HG03095 (cell line): ENCODE measurements around the gene IPO11.

ENCODE experiments used
- ATAC-seq: cut with Tn5 transposase; IDR thresholded peaks from one replicate; pipeline ENCODE4 v1.9.1; 2021; ENCODE audit warnings: moderate library complexity; ENCODE audit not compliant: unreplicated experiment

The IPO11 gene

GRCh38 chr5:62568800-62569432 is 156.4 kb downstream of the IPO11 start:
- ATAC-seq: no peak

GRCh38 chr5:62569470-62569869 is 156.9 kb downstream of the IPO11 start:
- no peak for ATAC-seq

- ATAC-seq: no peak
These were observed 160.5 kb downstream of the IPO11 start for GRCh38 chr5:62572918-62573514.

GRCh38 chr5:62574599-62574998 is 162.0 kb downstream of the IPO11 start:
- peak; percentile 53 for ATAC-seq

- ATAC-seq: no peak
These were observed 162.5 kb downstream of the IPO11 start for GRCh38 chr5:62575066-62575465.

- no peak for ATAC-seq
These were observed 162.9 kb downstream of the IPO11 start for GRCh38 chr5:62575489-62575888.

- ATAC-seq: no peak
These were observed 164.1 kb downstream of the IPO11 start for GRCh38 chr5:62576570-62577170.

GRCh38 chr5:62577488-62577887 is 164.9 kb downstream of the IPO11 start:
- no peak for ATAC-seq

GRCh38 chr5:62578540-62578939 is 166.0 kb downstream of the IPO11 start, which contains the start of gene LRRC70:
TSS of gene LRRC70 (plus strand) at chr5:62578819. CDS start at chr5:62579439, 620 bp downstream.
- peak; percentile 83 for ATAC-seq

- ATAC-seq: no peak
These were observed 167.2 kb downstream of the IPO11 start for GRCh38 chr5:62579761-62580160.

GRCh38 chr5:62581836-62582597 is 169.5 kb downstream of the IPO11 start:
- ATAC-seq: no peak

- ATAC-seq: no peak
These were observed 171.8 kb downstream of the IPO11 start for GRCh38 chr5:62584391-62584790.

GRCh38 chr5:62585306-62585705 is 172.7 kb downstream of the IPO11 start:
- no peak for ATAC-seq

- no peak for ATAC-seq
These were observed 173.2 kb downstream of the IPO11 start for GRCh38 chr5:62585751-62586150.

GRCh38 chr5:62587737-62588136 is 175.2 kb downstream of the IPO11 start:
- ATAC-seq: no peak

GRCh38 chr5:62588668-62589067 is 176.1 kb downstream of the IPO11 start:
- ATAC-seq: no peak

- no peak for ATAC-seq
These were observed 176.9 kb downstream of the IPO11 start for GRCh38 chr5:62589504-62589903.

- ATAC-seq: no peak
These were observed 177.8 kb downstream of the IPO11 start for GRCh38 chr5:62590387-62590786.

- ATAC-seq: no peak
These were observed 180.0 kb downstream of the IPO11 start for GRCh38 chr5:62592558-62592957.

GRCh38 chr5:62593331-62593730 is 180.8 kb downstream of the IPO11 start:
- no peak for ATAC-seq

GRCh38 chr5:62594364-62594984 is 181.9 kb downstream of the IPO11 start:
- ATAC-seq: no peak
